T-helper 1 cell (primary cell): Measurements from ENCODE around the gene SLC20A1.
"Not testable (repeated sequence)": the region's sequence is repeated elsewhere in the genome, so short reads cannot be mapped to it uniquely, and the experiment has no call there.

Experiments used
- DNase-seq, 5 donors: peaks; one replicate each; pipeline ENCODE4 v3.0.0-alpha.2; 2012 to 2020

Gene SLC20A1

GRCh38 chr2:112684415-112684775 is 38.7 kb downstream of the SLC20A1 start:
- DNase-seq: no peak

- DNase-seq: no peak
Observed at GRCh38 chr2:112685271-112685884, 39.6 kb downstream of the SLC20A1 start.

DNA sequence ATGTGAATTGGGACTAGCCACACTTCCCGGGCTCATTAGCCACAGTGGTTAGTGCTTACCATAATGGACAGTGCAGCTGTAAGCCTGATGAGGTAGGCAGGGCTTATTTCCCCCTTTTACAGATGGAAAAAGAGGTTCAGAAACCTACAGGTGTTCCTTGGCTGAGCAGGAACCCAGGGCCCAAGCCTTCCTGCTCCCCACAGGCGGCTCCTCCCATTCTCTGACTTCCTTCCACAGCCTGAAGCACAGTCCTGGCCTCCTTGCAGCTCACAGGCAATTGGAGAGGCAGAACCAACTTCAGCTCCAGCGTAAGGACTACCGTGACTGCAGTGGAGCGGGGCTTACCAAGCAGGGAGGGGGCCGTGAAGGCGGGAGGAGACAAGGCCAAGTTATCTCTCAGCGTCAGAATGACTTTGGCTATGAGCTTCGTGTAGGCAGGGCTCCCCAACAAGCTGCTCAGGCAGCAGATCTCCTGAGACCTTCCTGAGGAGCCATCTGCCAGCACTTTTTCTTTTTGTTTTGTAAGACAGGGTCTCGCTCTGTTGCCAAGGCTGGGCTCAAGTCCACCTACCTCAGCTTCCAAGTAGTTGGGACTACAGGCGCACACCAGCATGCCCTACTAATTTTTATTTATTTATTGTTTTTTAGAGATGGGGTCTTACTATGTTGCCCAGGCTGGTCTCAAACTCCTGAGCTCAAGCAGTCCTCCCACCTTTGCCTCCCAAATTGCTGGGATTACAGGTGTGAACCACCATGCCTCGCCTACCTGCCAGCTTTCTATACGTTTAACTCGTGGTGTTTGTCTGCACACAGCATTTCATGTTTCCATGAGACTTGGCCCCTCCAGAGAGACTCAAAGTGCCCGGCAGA is 40.8 kb downstream of the SLC20A1 start:
- no peak for DNase-seq

DNA sequence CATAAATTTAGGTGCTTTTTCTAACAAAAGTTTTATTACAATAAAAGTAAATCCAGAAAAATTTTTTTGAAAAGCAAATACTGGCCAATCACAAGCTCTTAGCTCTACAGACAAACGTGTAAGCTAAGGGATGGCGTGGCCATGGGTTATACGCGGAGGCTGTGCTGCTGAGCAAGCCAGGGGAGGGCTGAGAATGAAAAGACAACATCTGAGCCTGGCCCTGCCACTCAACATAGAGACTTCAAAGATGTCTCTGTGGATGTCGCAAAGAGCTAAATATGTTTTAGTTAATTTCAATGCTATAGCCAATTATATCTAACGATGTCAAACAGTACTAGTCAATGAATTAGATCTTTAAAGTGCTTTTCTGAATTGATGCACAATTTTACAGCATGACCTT is 41.8 kb downstream of the SLC20A1 start:
- no peak for DNase-seq

- DNase-seq: no peak
Observed at GRCh38 chr2:112688086-112688880, 42.5 kb downstream of the SLC20A1 start.

- peak; percentile 34 to 74 (median 47) for DNase-seq
Observed at GRCh38 chr2:112690853-112691401, 45.2 kb downstream of the SLC20A1 start.

GRCh38 chr2:112691881-112692281 is 46.1 kb downstream of the SLC20A1 start:
- DNase-seq: no peak

GRCh38 chr2:112692495-112692911 is 46.8 kb downstream of the SLC20A1 start:
- peak in 2 of 5 donors; percentile 4 to 91 for DNase-seq

- peak in 1 of 5 donors; percentile 19 for DNase-seq
Observed at GRCh38 chr2:112692918-112693317, 47.2 kb downstream of the SLC20A1 start.

DNA sequence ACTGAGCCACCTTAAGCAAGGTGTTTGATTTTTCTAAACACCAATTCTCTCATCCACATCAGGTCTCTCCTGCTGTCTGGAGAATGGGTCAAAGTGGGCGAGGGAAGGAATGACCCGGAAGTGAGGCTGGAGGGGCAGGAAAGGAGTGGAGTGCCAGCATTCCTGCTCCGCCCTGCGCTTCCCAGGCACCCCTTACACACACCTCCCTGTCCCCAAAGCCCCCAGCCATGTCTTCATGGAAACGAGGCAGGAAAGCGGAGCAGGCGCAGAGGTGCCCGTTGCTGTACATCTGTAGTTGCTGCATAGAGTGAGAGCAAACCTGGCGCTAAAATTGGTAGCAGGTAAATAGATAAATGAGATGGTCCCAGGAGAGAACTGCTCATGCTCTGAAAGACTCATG is 47.9 kb downstream of the SLC20A1 start:
- no peak for DNase-seq

- no peak for DNase-seq
Observed at GRCh38 chr2:112694182-112694581, 48.4 kb downstream of the SLC20A1 start.

- no peak for DNase-seq
Observed at GRCh38 chr2:112698834-112699515, 53.2 kb downstream of the SLC20A1 start.

DNA sequence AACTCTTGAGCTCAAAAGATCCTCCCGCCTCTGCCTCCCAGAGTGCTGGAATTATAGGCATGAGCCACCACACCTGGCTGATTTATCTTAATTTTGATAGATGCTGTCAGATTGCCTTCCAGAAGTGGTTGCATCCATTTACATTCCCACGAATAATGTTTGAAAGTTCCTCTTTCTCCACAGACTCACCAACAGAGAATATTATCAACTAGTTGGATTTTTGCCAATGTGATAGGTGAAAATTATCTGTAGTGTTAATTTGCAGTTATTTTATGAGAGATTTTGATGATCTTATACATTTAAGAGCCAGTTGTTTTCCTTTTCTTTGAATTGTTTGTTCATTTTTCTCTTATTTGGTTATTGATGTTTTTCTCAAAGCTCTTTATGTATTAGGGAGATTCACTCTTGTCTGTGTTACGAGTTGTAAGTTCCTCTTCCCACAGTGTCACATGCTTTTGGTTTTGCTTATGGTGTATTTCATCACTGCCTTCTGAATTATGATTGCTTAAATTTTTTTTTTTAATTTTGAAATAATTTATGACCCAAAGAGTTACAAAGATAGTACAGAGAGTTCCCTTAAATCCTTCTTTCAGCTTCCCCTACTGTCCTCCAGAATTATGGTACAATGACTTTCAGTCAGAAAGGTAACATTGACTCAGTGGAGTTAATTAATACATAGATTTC is 54.4 kb downstream of the SLC20A1 start:
- no peak for DNase-seq

- DNase-seq: no peak
Observed at GRCh38 chr2:112701052-112701451, 55.3 kb downstream of the SLC20A1 start.

DNA sequence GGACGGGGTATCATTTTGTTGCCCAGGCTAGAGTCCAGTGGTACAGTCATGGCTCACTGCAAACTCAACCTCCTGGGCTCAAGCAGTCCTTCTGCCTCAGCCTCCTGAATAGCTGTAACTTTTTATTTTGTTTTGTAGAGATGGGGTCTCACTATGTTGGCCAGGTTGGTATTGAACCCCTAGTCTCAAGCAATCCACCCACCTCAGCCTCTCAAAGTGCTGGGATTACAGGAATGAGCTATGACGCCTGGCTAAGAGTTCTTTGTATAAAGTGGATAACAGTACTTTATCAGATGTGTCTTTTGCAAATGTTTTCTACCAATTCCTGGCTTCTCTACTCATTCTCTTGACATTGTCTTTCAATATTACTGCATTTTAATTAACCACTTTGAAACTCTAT is 57.9 kb downstream of the SLC20A1 start:
- DNase-seq: no peak

DNA sequence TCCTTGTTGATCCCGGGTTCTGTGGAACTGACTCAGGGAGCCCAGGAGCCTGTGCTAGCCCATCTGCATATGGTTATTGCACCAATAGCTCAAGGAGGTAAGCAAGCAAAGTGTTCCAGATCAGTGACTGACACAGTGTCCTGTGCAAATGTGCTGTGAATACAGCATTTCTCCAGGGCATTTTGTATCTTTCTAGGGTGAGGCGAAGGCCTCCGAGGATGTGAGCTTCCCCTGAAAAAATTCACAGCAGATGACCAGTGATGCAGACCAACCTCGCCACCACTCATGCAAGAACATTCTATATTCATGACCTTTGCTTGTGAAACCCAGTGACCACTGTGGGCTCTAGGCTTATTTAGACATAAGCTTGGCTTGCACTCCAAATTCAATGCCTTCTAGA is 59.8 kb downstream of the SLC20A1 start:
- DNase-seq: no peak

DNA sequence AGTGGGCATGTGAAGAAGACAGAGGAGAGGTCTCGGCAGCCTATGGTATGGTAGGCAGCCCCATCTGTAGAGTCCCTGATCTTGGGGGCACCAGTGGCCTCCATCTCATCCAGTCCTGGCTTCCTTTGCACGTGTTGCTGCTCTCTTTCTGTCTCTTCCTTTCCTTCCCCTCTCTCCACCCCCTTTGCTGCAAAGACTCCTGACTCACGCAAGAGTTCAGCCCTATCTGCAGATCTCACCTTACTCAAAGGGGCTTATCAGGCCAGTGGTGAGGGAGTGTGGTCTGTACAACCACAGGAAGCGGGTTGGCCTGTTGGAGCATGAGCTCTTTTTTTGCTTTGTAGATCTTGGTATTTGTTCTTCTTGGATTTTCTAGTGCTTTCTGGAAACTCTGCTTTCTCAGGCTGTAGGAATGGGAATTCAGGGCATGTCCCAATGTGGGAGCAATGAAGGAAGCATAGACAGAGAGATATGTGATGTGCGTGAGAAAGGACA is 60.5 kb downstream of the SLC20A1 start:
- peak in 1 of 5 donors; percentile 87 for DNase-seq

- DNase-seq: not testable (repeated sequence)
Observed at GRCh38 chr2:112706947-112707346, 61.2 kb downstream of the SLC20A1 start.

DNA sequence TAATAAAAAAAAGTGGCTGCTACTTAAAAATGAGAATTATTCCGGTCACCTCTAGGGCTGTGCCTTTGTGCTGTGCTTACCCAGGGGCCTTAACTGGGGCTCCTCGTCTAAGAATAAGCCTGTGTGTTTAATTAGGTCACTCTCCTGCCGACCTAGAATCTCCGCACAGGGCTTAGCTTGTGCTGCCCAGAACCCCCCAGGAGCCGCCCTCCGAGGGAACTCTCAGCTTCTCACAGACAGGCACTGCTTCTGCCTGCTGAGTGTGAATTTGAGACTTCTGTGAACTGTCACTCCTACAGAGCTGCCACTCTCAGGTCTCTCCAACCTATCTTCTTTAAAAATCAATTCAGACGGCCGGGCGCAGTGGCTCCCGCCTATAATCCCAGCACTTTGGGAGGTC is 63.2 kb downstream of the SLC20A1 start:
- DNase-seq: no peak

- no peak for DNase-seq
Observed at GRCh38 chr2:112709703-112710102, 64.0 kb downstream of the SLC20A1 start.

- DNase-seq: no peak
Observed at GRCh38 chr2:112710956-112711750, 65.4 kb downstream of the SLC20A1 start.
